ENCODE results near the gene FYB2.

The FYB2 gene

GRCh38 chr1:56754708-56755479, 64.3 kb downstream of the FYB2 start:
- H3K4me1 ChIP-seq (ENCODE audit: insufficient read depth, low read length), result no peaks in the 10 kb centered on the region
- H3K9me3 ChIP-seq (ENCODE audit: control insufficient read depth, insufficient read depth, low read length), result no peaks in the 10 kb centered on the region
- H3K9ac ChIP-seq (ENCODE audit: low read depth, low read length), result no peak overlapping the region
- no peaks in the 10 kb centered on the region for H3K36me3 ChIP-seq (ENCODE audit: insufficient read depth, low read length)

- no peaks in the 10 kb centered on the region for H3K9me3 ChIP-seq (ENCODE audit: control insufficient read depth, insufficient read depth, low read length)
- no peaks in the 10 kb centered on the region for H3K4me1 ChIP-seq (ENCODE audit: insufficient read depth, low read length)
These were observed 74.0 kb downstream of the FYB2 start for GRCh38 chr1:56745231-56745630.

GRCh38 chr1:56728964-56729363, 90.2 kb downstream of the FYB2 start:
- no peaks in the 10 kb centered on the region; the same call in 1 of the 2 replicates for H3K36me3 ChIP-seq (ENCODE audit: insufficient read depth, low read length)
- H3K9ac ChIP-seq (ENCODE audit: low read depth, low read length), result no peak overlapping the region
- H3K4me1 ChIP-seq (ENCODE audit: insufficient read depth, low read length), result no peaks in the 10 kb centered on the region
- H3K9me3 ChIP-seq (ENCODE audit: control insufficient read depth, insufficient read depth, low read length), result no peaks in the 10 kb centered on the region

More at GRCh38 chr1:56745231-56745630, 74.0 kb downstream of the FYB2 start:
- Histone ChIP-seq H3K36me3 (ENCODE audit: insufficient read depth, low read length) (no peaks in the 10 kb centered on the region), H3K9ac (ENCODE audit: low read depth, low read length) (no peak overlapping the region)

- no peaks in the 10 kb centered on the region for H3K4me1 ChIP-seq (ENCODE audit: insufficient read depth, low read length)
- no peak overlapping the region for H3K9ac ChIP-seq (ENCODE audit: low read depth, low read length)
- H3K36me3 ChIP-seq (ENCODE audit: insufficient read depth, low read length), result no peaks in the 10 kb centered on the region
- H3K9me3 ChIP-seq (ENCODE audit: control insufficient read depth, insufficient read depth, low read length), result no peaks in the 10 kb centered on the region
These were observed 92.5 kb downstream of the FYB2 start for GRCh38 chr1:56726706-56727105.

- H3K4me1 ChIP-seq (ENCODE audit: insufficient read depth, low read length), result no peaks in the 10 kb centered on the region
- no peaks in the 10 kb centered on the region for H3K36me3 ChIP-seq (ENCODE audit: insufficient read depth, low read length)
- H3K9ac ChIP-seq (ENCODE audit: low read depth, low read length), result no peak overlapping the region
- H3K9me3 ChIP-seq (ENCODE audit: control insufficient read depth, insufficient read depth, low read length), result no peaks in the 10 kb centered on the region
These were observed 100.0 kb downstream of the FYB2 start for GRCh38 chr1:56719171-56719570.

GRCh38 chr1:56715156-56715555, 104.0 kb downstream of the FYB2 start:
- Histone ChIP-seq H3K9me3 (ENCODE audit: control insufficient read depth, insufficient read depth, low read length) (no peaks in the 10 kb centered on the region), H3K36me3 (ENCODE audit: insufficient read depth, low read length) (no peaks in the 10 kb centered on the region), H3K4me1 (ENCODE audit: insufficient read depth, low read length) (no peaks in the 10 kb centered on the region), H3K9ac (ENCODE audit: low read depth, low read length) (no peak overlapping the region)

GRCh38 chr1:56713112-56713511, 106.1 kb downstream of the FYB2 start:
- Histone ChIP-seq H3K9ac (ENCODE audit: low read depth, low read length) (no peak overlapping the region), H3K9me3 (ENCODE audit: control insufficient read depth, insufficient read depth, low read length) (no peaks in the 10 kb centered on the region), H3K4me1 (ENCODE audit: insufficient read depth, low read length) (no peaks in the 10 kb centered on the region), H3K36me3 (ENCODE audit: insufficient read depth, low read length) (no peaks in the 10 kb centered on the region)

GRCh38 chr1:56712150-56712549, 107.1 kb downstream of the FYB2 start:
- Histone ChIP-seq H3K36me3 (ENCODE audit: insufficient read depth, low read length) (no peaks in the 10 kb centered on the region), H3K9me3 (ENCODE audit: control insufficient read depth, insufficient read depth, low read length) (no peaks in the 10 kb centered on the region), H3K4me1 (ENCODE audit: insufficient read depth, low read length) (no peaks in the 10 kb centered on the region), H3K9ac (ENCODE audit: low read depth, low read length) (no peak overlapping the region)

- Histone ChIP-seq H3K4me1 (ENCODE audit: insufficient read depth, low read length) (no peaks in the 10 kb centered on the region), H3K9me3 (ENCODE audit: control insufficient read depth, insufficient read depth, low read length) (no peaks in the 10 kb centered on the region), H3K36me3 (ENCODE audit: insufficient read depth, low read length) (no peaks in the 10 kb centered on the region), H3K9ac (ENCODE audit: low read depth, low read length) (no peak overlapping the region)
These were observed 108.6 kb downstream of the FYB2 start for GRCh38 chr1:56710646-56711045.

- no peaks in the 10 kb centered on the region for H3K36me3 ChIP-seq (ENCODE audit: insufficient read depth, low read length)
- H3K9me3 ChIP-seq (ENCODE audit: control insufficient read depth, insufficient read depth, low read length), result no peaks in the 10 kb centered on the region
- no peaks in the 10 kb centered on the region for H3K4me1 ChIP-seq (ENCODE audit: insufficient read depth, low read length)
- H3K9ac ChIP-seq (ENCODE audit: low read depth, low read length), result no peak overlapping the region
These were observed 109.2 kb downstream of the FYB2 start for GRCh38 chr1:56709995-56710394.

GRCh38 chr1:56709269-56709880, 109.8 kb downstream of the FYB2 start:
- H3K9me3 ChIP-seq (ENCODE audit: control insufficient read depth, insufficient read depth, low read length), result no peaks in the 10 kb centered on the region
- no peaks in the 10 kb centered on the region for H3K4me1 ChIP-seq (ENCODE audit: insufficient read depth, low read length)
- no peak overlapping the region for H3K9ac ChIP-seq (ENCODE audit: low read depth, low read length)
- H3K36me3 ChIP-seq (ENCODE audit: insufficient read depth, low read length), result no peaks in the 10 kb centered on the region

GRCh38 chr1:56707379-56707778, 111.8 kb downstream of the FYB2 start:
- Histone ChIP-seq H3K9me3 (ENCODE audit: control insufficient read depth, insufficient read depth, low read length) (no peaks in the 10 kb centered on the region), H3K9ac (ENCODE audit: low read depth, low read length) (no peak overlapping the region), H3K4me1 (ENCODE audit: insufficient read depth, low read length) (no peaks in the 10 kb centered on the region), H3K36me3 (ENCODE audit: insufficient read depth, low read length) (no peaks in the 10 kb centered on the region)

- no peaks in the 10 kb centered on the region for H3K36me3 ChIP-seq (ENCODE audit: insufficient read depth, low read length)
- H3K4me1 ChIP-seq (ENCODE audit: insufficient read depth, low read length), result no peaks in the 10 kb centered on the region
- 0 out of 2 replicates have a peak, but pooled peaks cover 2% of the 10 kb centered on the region for H3K9me3 ChIP-seq (ENCODE audit: control insufficient read depth, insufficient read depth, low read length)
- no peak overlapping the region for H3K9ac ChIP-seq (ENCODE audit: low read depth, low read length)
These were observed 115.5 kb downstream of the FYB2 start for GRCh38 chr1:56703747-56704146.

- no peaks in the 10 kb centered on the region for H3K36me3 ChIP-seq (ENCODE audit: insufficient read depth, low read length)
- H3K4me1 ChIP-seq (ENCODE audit: insufficient read depth, low read length), result no peaks in the 10 kb centered on the region
- H3K9ac ChIP-seq (ENCODE audit: low read depth, low read length), result no peak overlapping the region
- H3K9me3 ChIP-seq (ENCODE audit: control insufficient read depth, insufficient read depth, low read length), result 0 out of 2 replicates have a peak, but pooled peaks cover 2% of the 10 kb centered on the region
These were observed 122.5 kb downstream of the FYB2 start for GRCh38 chr1:56696663-56697062.

GRCh38 chr1:56688522-56689026, 130.6 kb downstream of the FYB2 start:
- no peak overlapping the region for H3K9ac ChIP-seq (ENCODE audit: low read depth, low read length)
- H3K36me3 ChIP-seq (ENCODE audit: insufficient read depth, low read length), result no peaks in the 10 kb centered on the region
- peaks cover 16% of the 10 kb centered on the region for H3K4me1 ChIP-seq (ENCODE audit: insufficient read depth, low read length)

More at GRCh38 chr1:56688522-56689026, 130.6 kb downstream of the FYB2 start:
- H3K9me3 ChIP-seq (ENCODE audit: control insufficient read depth, insufficient read depth, low read length), result no peaks in the 10 kb centered on the region

Measured in ES-I3 (cell line).